ENCODE measurements around the gene PRR19. TPM values are rescaled to one million over a fixed set of nuclear protein-coding genes. Genes with fewer than 3 reads are reported as not detected.

The PRR19 gene
- total RNA-seq, 1 donor from 2014 or later = 1.7 TPM

- peaks cover 31% of the 10 kb centered on the region for H3K4me1 Mint-ChIP-seq (ENCODE audit: low read depth)
- H3K4me3 Mint-ChIP-seq (ENCODE audit: unreplicated experiment) = no peak overlapping the region
- H3K9me3 Mint-ChIP-seq (ENCODE audit: low read depth) = no peaks in the 10 kb centered on the region
- H3K27ac Mint-ChIP-seq (ENCODE audit: unreplicated experiment) = no peak overlapping the region
- DNase-seq (ENCODE audit: low spot score) = no peak
- H3K27me3 Mint-ChIP-seq (ENCODE audit: low read depth) = peaks cover 23% of the 10 kb centered on the region
- no peak for TF ChIP-seq CTCF (IDR thresholded peaks at IDR 0.05)
- H3K36me3 Mint-ChIP-seq (ENCODE audit: low read depth) = no peaks in the 10 kb centered on the region
These were observed 21.5 kb downstream of the PRR19 start for GRCh38 chr19:42323473-42323851.

DNA sequence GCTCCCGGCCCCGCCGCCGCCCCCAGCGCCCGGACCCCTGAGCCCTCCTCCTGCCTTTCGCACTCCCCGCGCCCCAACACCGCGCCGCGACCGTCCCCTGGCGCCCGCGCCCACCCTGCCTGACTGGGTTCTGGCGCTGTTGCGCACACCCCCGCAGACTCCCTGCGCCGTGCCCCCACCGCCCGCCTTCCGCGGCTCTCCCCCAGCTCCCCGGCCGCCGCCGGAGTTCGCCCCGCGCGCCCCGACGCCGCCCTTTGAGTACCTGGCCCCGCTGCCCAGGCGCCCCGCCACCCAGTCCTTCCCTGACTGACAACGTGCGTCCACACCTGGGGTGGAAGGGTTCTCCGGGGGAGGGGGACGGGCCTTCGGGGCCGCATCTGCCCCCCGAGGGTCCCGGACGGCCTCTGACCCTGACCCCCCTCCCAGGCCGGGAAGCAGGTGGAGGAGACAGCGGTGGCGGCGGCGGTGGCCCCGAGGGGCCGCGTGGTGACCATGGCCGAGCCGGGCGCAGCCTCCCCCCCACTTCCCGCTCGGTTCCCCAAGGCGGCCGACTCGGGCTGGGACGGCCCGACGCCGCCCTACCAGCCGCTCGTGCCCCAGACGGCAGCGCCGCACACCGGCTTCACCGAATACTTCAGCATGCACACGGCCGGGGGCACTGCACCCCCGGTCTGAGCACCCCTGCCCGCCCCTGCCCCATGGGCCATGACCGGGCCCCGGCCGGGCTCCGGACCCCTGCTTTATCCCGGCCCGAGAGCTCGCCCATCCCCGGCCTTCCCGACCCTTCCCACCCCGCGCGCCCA lies 22.1 kb downstream of the PRR19 start:
- Mint-ChIP-seq H3K9me3 (ENCODE audit: low read depth) (no peaks in the 10 kb centered on the region), H3K4me3 (ENCODE audit: unreplicated experiment) (no peak overlapping the region), H3K36me3 (ENCODE audit: low read depth) (no peaks in the 10 kb centered on the region), H3K27ac (ENCODE audit: unreplicated experiment) (no peak overlapping the region), H3K27me3 (ENCODE audit: low read depth) (peaks cover 23% of the 10 kb centered on the region), H3K4me1 (ENCODE audit: low read depth) (peaks cover 31% of the 10 kb centered on the region)
- no peak for DNase-seq (ENCODE audit: low spot score)
- TF ChIP-seq CTCF (IDR thresholded peaks at IDR 0.05) = no peak

- H3K27me3 Mint-ChIP-seq (ENCODE audit: low read depth) = peaks cover 23% of the 10 kb centered on the region
- H3K4me1 Mint-ChIP-seq (ENCODE audit: low read depth) = peaks cover 31% of the 10 kb centered on the region
- H3K36me3 Mint-ChIP-seq (ENCODE audit: low read depth) = no peaks in the 10 kb centered on the region
These were observed 22.8 kb downstream of the PRR19 start for GRCh38 chr19:42324655-42325307.

DNA sequence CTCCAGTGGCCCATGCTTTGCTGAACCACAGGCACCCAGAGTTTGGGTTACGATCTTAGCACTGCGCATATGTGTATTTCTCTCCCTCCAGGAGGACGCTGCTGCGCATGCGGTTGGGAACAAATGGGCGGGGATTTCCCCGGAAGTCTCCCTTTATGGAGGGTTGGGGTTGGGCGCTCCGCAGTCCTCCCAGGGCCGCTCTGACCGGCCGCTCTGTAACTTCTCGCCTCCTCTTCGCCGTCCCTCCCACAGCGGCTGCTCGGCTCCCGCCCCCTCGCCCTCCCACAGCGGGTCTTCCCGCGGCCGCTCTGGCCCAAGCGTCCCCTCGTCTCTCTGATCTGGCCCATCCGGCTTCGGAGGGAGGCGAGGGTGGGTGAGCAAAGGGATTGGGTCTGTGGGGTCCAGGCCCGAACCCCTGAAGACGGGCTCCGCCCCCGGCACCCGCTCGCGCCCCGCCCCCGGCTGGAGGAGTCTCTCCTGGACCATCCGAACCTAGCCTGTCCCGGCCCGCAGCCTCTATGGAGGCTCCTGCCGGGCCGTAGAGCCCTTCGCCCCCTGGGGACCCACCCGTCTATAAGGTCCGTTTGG lies 23.5 kb downstream of the PRR19 start, which contains the start of gene MEGF8:
Gene MEGF8 (plus strand): TSS at position 328 of the 588 bp plus-strand sequence. CDS start 609 bp downstream, outside the sequence.
- Mint-ChIP-seq H3K9me3 (ENCODE audit: low read depth) (no peaks in the 10 kb centered on the region), H3K27me3 (ENCODE audit: low read depth) (peaks cover 23% of the 10 kb centered on the region), H3K27ac (ENCODE audit: unreplicated experiment) (peak within 1 kb of the TSS; percentile 32), H3K36me3 (ENCODE audit: low read depth) (no peaks in the 10 kb centered on the region), H3K4me3 (ENCODE audit: unreplicated experiment) (peak within 1 kb of the TSS; percentile 78), H3K4me1 (ENCODE audit: low read depth) (peaks cover 37% of the 10 kb centered on the region)
- peak; percentile 99 for DNase-seq (ENCODE audit: low spot score)
- no peak for TF ChIP-seq CTCF (IDR thresholded peaks at IDR 0.05)

More at GRCh38 chr19:42324655-42325307, 22.8 kb downstream of the PRR19 start:
- DNase-seq (ENCODE audit: low spot score) = no peak
- peak; percentile 95 for TF ChIP-seq CTCF (IDR thresholded peaks at IDR 0.05)
- Mint-ChIP-seq H3K4me3 (ENCODE audit: unreplicated experiment) (peak overlapping the region; percentile 78), H3K27ac (ENCODE audit: unreplicated experiment) (peak overlapping the region; percentile 32), H3K9me3 (ENCODE audit: low read depth) (no peaks in the 10 kb centered on the region)
